Dermis microvascular lymphatic vessel endothelial cell (primary cell): ENCODE measurements around the gene DOCK9. TPM values are rescaled to one million over a fixed set of nuclear protein-coding genes. Genes with fewer than 3 reads are reported as not detected.

ENCODE experiments used
- DNase-seq, 2 donors: peaks; one replicate each; pipeline versions ENCODE4 v3.0.0 to v3.0.0-alpha.2; 2010; ENCODE audit warnings: low read depth in 2 of 2
- total RNA-seq: library from RNA; depleted of rRNA; stranded (reverse); fragments of >200 nt; gene quantifications from 2 replicates; pipeline ENCODE4 v1.2.1, GENCODE V29; 2014

Gene DOCK9
- total RNA-seq, 1 donor from 2014 or later, result 249 TPM

DNA sequence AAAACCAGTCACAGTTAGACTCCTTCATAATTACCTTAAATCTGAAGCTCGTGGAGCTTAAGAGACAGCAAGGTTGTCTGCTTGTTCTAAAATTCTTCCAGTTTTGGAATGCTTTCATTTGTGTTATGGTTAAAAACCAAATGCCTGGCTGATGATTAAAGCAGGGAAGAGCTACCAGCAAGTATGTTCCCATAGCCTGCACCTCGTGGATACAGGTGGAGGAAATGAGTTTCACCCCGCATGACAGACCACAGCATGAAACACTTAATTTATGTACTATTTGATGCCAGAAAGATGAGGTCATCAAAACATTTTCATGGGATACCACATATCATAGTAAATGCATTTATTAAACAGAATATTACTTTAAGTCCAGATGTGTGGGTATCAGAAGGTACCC is 416 bp upstream of the DOCK9 start:
- DNase-seq, result peak; percentile 93 to 95

DNA sequence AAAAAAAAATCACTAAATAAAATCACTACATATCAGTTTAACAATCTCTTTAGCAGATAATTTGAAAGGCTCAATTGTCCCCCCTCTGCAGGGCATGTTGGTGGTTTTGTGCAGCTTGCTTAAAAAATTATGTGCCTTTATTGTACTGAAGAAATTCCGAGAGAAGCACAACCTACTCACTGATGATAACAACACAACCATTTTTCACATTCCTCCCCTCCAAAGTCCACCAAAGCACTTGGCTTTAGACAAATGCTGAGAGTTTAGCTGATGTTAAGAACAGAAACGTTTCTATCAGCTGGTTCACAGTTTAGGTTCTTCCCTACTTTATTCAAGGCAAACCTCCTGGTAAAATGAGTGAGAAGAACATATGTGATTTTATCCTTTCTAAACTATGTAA is 923 bp downstream of the DOCK9 start:
- peak in 1 of 2 donors; percentile 36 for DNase-seq

DNA sequence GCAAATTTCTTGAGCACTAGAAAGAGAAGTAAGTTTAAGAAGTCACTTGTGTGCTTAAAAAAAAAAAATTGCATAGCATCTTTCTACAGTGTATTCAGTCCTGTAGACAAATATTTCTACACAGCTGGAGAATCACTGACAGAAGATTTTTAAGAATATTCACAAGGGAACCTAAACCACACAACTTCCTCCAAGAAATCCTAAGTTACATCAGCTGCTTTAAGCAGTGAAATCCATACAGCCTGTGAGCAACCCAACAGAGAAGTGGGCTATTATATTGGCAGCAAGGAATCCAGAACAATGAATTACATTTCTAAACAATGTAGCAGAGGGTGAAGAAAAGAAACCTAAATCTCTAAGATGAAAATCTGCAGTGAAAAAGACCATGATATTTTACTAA is 1.5 kb downstream of the DOCK9 start:
- peak in 1 of 2 donors; percentile 33 for DNase-seq

DNA sequence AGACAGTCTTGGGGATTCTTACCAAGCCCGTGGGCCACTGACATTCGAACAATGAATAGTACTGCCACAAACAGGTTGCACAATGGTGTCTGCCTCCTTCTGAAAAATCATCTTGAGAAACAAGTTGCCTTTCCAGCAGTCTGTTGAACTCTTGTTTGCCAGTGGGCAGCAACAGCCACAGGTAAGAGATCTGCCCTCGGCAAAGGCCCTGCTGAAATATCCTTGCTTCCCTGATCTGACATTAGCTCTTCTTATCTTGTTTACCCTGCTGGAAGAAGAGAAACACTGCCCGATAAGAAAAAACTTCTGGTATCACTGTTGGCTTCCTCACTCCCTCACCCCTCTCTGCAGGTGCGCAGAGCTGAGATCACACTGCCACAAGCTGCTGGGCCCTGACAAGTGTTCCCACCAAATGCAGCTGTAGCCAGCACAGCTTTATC is 2.0 kb downstream of the DOCK9 start:
- peak in 1 of 2 donors; percentile 83 for DNase-seq

DNA sequence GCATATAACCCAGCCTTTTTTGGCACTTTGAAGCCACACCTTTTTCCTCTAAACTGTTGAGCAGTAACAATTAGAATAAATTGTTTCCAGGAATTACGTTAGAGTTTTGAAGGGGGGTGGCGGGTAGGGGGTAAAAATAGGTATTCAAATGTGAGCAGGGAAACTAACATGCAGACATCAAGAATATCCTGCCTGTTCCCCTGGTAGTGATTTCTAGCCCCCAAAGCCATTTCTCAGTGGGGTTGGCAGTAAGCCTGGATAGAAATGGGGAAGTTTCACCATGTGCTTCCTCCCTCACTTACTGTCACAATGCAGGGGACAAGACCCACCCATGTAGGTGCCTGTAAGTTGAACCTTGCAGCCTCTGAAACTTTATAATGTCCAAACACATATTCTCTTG is 3.8 kb downstream of the DOCK9 start:
- peak; percentile 75 to 87 for DNase-seq

DNA sequence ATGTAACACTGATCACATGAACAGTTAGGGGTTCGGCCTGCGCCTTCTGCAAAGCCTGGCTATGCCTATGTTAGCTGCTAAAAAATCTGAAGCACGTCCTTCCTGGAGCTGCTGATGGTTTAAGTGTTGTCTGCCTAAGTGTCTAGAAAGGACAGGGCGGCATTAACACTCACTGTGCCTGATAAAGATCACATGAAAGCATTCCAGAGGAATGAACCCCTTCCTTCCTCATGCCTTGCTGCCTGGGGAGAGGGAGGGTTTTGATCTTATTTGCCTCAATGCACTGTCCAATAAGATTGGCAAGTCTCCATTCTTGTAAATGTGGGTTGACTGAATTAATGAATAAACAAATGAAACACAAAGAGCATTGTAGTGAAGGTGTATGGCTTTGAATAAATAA is 5.2 kb downstream of the DOCK9 start:
- DNase-seq, result peak in 1 of 2 donors; percentile 93

DNA sequence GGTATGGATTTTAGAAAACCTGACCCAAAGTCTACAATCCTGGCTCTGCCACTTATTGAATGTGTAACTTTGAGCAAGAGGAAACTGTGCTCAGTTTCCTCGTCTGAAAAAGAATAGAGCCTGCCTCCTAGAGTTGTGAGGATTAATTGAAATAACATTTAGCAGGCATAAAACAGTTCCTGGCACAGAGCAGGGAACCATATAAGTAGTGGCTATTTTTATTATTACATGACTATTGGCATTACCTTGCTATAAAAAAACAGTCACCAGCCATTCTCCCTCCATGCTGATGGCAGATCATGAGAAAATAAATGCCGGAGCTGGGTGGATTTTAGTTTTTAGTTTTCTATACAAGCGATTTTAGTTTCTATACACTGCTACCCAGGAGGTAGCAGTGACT is 5.8 kb downstream of the DOCK9 start:
- DNase-seq, result peak in 1 of 2 donors; percentile 59

DNA sequence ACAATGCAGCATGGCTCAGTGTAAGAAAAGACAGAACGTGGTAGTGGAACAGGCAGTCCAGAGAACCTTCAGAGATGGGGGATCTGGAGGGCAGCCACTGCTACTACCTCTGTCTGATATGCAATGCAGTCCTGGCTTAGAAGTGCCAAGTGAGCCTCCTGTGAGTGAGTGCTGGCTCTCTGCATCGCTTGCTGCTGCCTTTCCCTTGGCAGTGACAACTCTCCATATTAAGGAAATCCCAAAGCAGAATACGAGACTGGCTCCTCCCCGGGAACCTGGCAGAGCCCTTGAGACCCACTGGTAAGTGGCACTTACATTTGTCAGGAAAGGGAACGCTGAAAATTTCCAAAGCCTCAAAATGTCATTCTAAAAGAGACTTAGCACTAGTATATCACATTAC is 7.5 kb downstream of the DOCK9 start:
- no peak for DNase-seq

DNA sequence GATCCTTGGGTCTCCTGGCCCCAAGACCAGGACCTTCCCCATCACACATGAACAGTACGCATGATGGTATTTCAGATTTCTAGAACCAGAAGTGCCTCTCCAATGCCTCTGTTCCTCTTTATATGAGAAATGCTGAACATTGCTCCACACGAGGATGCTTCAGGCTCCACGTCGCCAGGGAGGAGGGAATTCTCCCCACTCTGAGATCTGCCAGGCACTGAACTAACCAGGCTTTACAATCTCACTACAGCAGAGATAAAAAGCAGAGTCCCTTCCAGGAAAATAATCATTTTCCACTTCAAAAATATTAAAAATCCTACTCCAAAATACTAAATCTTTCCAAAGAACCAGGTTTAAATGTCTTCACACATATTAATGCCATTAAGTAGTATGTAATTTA is 10.4 kb downstream of the DOCK9 start:
- DNase-seq, result no peak

DNA sequence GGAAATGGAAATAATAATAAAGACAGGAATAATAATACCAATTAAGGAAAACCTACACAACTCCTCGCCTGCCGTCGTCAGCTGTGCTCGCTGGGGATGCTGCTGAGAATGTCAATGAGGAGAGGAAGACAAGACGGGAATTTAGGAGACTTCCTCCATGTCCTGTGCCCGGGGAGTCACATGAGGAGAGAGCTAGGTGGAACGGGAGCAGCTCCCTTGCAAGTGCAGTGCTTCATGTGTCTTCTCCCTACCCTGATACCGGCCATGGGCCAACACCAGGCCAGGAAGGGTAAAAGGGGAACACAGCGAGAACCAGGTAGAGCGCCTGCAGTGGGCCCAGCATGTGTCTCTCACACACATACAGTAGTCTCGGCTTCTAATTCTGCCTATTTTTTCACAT is 11.8 kb downstream of the DOCK9 start:
- DNase-seq, result no peak

DNA sequence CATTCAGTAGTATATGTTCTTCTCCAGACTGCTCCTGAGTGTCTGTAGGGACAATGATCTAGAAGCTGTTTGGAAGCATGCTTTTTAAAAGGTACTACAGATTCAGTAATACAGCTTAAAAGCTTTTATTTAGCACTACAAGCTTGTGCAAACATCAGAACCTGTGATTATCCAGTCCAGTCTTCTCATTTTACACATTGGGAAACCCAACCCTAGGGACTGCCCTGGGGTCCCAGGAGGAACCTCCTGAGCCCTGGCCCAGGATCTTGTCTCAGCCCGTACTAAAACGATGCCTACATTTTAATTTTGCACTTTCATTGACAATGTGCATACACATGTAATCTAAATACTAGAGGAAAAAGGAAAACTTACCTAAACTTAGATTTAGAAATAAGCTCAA is 12.5 kb downstream of the DOCK9 start:
- DNase-seq, result no peak

DNA sequence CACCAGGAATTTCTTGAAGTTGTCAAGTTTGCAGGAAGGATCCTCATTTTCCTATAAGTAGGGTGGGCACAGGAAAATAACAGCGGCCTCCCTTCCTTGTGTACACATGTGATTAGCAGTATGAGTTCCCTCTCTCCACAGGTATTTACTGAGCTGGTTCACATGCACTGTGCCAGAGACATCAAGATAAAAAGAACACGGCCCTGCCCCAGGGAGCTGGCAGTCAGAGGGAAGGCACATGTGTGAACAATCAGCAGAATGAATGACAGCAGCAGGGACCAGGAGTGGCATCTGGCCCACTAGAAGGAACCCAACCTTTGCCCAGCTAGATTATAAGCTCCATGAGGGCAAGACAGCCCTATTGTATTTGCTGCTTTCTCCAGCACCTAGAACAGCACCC is 13.9 kb downstream of the DOCK9 start:
- no peak for DNase-seq

DNA sequence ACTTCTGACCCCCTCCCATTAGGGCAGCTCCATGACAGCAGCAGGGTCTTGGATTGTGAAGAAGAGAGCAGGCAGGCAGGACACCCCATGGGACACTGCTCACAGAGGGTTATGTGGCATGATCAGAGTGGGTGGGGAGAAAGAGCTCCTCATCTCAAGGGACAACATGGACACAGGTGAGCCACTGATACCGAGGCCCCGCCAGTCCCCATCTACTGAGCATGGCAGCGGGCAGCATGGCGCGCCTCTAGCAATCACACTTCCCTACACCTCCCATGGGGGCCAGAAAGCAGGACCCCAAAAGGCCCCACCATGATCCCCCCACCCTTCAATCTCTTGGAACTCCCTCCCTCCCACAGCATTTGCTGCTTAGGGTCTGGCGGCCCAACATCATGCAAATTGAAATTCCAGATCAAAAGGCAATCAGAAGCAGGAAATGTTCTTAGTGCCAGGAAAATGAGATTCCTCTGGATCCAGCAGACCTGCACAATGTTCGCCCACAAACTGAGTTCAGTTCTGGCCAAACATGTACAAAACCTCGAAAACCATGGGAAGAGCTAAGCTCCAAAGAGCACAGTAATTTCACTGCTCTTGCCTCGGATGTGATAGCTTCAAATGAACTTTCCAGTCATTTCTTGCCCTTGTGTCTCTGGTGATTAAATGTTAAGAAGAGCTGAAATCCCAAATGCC is 14.8 kb downstream of the DOCK9 start:
- no peak for DNase-seq

DNA sequence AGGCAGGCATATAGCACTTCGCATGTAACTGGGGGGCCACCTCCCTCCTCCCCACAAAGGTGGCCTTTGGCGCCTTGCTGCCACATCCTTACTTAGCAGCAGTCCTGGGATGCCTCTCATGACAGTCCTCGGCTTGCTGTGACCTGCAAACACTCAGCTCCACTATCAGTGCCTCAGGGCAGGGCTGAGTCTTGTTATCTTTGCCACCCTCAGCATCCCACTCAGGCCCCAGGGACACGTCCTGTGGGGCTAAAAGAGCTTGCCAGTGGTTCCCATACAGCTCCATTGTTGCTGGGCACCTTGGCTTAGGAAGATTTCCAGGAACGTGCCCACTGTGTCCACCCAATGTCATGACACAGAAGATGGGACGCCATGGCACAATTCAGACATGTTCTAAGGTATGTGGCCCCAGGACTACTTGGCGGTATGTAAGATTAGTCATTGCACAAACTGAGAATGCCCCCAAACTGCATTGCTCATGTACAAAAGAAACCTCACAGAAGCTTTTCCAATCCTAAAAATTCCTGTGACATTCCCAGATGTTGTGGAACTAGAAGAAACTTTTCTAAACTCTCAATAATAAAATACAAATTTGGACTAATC is 16.3 kb downstream of the DOCK9 start:
- no peak for DNase-seq

DNA sequence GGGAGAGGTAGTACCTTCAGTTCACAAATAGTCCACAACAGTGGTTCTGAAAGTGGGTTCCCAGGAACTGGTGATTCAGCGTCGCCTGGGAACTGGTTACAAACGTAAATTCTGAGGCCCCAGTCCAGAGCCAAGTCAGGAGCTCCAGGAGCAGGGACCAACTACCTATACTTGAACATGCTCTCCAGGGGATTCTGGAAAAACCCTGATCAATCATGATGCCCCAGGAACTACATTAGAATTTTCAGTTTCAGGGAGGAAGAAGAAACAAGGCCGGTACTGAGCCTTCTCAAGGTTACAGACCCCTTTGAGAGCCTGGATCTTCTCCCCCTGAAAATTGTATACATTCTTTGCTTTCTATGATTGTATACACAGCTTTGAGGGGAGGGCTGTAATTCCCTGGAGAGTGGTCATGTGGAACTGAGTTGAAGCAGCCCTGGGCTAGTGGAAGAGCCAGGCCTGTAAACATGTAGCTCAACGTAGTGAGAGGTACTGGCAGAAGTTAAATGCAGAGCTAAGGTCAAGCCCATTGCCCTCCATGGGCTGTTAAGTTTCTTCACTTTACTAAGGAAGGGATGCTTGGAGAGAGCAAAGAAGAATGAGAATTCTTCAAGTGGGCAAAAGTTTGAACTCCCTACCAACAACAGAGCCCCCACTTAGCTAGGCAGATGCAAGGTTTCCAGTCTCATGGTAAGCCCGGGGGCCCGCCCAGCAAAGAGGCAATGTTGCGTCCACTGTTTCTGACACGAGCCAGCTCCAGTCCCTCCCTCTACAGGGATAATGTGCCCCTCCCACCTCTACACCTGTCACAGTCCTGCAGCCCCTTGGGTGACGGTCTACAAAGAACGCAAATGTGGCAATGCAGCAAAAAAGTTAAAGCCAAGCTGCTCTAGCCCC is 17.0 kb downstream of the DOCK9 start:
- DNase-seq, result peak in 1 of 2 donors; percentile 38

DNA sequence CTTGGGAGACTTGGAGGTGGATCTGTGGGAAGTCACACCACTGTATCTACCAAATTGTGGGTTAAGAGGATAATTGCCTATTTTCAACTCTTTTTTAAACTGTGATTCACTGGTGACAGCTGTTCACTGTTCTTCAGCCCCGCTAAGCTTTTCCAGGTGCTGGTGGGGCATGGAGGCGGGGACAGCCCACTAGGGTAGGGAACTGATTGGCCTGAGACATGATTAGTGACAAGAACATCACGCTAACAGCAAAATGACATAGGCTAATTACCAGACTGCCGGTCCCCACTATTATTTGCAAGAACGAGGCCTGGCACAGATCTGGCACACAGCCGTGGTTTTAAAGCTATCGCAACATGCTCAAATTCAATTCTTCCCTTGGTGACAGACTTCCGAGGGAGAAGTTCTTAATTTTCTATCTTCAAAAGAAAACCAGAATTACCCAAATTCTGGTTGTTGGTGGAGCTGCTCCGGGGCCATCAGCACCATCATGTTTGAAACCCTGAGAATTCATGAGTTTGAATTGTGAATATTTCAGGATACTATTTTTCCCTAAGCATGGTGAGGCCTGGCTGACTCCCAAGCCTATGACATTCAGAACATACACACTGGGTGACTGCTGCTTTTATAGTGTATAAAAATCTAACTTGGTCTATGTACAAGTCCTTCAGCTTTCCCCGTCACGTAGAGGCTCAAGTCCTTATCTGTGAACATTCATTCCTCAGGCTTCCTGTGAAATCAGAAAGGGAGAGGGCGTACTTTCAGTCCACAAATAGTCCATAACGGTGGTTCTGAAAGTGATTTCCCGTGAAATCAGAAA is 17.9 kb downstream of the DOCK9 start:
- DNase-seq, result peak in 1 of 2 donors; percentile 74

DNA sequence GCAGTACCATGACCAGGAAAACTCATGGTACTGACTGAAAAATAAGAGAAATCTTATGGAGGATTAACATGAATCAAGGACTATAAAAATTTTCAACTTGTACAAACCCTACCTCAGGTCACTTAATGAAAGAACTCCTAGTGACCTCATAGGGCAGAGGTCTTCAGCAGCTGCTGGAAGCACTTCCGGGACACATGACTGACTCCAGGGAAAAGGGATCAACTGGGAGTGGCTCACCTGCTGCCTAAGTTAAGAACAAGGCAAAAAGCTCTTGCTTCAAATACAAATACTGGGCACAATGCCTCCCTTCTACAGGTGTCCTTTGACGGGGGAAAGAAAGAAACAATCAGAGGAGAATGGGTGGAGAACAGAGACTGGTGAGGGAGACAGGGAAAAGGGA is 18.6 kb downstream of the DOCK9 start:
- DNase-seq, result no peak

DNA sequence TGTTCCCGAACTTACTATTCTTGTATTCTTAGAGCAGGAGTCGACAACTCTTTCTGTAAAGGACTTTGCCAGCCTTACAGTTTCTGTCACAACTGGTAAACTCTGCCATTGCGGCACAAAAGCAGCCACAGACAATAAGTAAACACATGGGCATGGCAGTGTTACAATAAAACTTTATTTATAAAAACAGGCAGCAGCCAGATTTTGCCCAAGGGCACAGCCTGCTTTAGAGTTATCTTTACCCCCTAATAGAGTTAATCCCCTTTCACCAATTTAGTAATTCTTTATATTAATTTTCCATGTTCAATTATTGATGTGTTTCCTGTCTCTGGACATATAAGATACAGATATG is 19.4 kb downstream of the DOCK9 start:
- no peak for DNase-seq

DNA sequence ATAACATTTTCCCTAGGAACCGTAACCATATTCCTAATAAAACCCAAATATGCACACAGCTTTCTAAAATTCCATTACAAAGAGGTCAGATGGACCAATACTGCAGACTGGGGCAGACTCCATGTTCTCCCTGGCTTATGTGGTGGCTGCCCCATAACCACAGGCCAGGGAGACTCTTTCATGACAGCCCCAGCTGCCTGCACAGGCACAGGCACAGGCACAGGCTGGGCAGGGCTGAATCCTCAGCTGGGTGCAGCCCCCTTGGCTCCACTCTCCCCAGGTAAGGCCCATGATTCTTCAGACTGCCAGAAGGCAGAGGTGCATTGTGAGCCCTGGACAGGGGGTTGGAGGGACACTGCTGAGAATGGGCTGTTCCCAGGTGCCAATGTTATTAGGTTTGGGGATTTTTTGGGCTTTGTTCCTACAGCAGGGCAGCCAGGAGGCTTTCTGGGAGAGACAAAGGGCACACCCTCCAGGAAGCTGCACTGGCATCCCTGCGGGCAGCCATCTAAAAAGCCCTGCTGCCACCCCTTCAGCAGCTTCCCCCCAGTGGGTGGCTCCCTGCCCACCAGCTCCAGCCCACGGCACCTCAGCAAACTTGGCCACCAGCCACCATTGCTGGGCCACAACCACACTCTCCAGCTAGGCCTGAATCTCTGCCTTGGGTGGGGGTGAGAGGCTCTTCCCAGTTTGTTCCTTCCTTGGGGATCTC is 20.0 kb downstream of the DOCK9 start:
- no peak for DNase-seq

DNA sequence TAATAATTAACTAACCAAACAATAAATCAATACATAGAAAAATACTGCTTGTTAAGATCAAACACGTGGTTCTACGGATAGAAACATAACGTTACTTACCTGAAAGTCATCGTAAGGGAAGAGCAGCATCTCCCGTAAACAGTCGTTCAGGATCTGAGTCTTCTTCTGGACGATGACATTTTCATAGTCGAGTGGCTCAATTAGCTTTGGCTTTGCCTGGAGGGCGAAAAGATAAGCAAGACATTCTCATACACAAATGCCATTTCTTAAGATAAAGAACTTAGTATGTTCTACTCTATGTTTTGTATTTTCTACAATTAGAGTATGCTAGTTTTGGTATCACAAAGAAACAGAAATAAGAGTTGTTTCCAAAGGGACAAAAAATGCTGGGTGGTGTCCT is 22.5 kb downstream of the DOCK9 start:
- DNase-seq, result no peak

DNA sequence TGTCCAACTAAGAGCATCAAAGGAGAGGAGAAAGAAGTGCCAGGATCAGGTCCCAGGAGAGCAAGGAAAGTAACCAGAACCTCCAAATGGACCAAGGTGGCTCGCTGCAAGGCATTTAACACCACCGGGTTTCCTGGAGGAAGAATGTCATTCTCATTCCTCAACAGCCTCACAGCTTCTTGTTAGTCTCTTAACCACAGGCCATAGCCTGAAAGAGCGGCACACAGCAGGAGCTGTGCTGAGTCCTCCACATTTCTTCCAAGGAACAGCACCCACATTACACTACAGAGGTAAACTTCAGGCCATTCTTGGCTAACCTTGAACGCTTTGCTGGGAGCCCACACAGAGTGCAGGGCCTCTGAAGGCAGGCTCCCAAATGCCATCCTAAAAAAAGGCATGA is 23.6 kb downstream of the DOCK9 start:
- no peak for DNase-seq
